ENCODE data around the gene TP53INP2. TPM values are rescaled to one million over a fixed set of nuclear protein-coding genes. Genes with fewer than 3 reads are reported as not detected.

The TP53INP2 gene
- total RNA-seq, 1 experiment from 2014 or later = 29.7 TPM

DNA sequence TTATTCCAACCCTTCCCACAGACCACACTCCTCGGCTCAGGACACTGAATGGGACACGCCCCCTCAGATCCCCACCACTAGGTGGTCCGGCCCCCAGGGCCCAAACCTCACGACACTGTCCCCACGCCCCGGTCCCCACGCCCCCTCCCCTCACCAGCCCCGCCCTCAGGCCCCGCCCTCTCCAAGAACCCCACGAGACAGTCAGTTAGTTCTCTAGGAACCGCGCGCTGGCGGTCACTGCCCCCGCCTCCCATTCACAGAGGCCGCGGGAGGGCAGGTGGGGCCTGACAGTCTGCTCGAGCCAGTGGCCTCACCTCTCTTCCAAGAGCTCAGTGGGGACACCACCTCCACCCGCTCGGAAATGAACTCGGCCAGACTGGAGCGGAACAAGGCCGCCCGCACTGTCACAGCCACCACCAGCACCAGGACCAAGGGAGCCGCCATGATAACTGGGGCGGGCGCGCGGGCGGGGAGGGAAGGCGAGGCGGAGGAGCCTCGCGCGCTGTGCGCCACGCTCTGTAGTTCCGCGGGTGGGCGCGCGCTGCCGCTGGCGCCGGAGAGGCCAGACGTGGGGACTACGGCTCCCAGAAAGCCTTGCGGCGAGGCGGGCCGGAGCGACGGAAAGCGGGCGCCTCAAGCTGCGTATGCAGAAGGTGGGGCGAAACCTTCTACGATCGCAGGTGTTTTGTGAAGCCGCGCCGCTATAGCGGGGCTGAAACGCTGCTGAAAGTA, 27.3 kb upstream of the TP53INP2 start, which contains the start of gene PIGU:
PIGU (minus strand) TSS at position 451 of the 732 bp plus-strand sequence; CDS start at position 444, 7 bp downstream.
- Mint-ChIP-seq H3K27ac (ENCODE audit: unreplicated experiment) (peak within 1 kb of the TSS; percentile 92), H3K4me3 (ENCODE audit: unreplicated experiment) (peak within 1 kb of the TSS; percentile 86), H3K9me3 (ENCODE audit: unreplicated experiment) (no peaks in the 10 kb centered on the region), H3K27me3 (ENCODE audit: insufficient read depth, unreplicated experiment) (no peaks in the 10 kb centered on the region), H3K36me3 (ENCODE audit: insufficient read depth, unreplicated experiment) (peaks cover 7% of the 10 kb centered on the region), H3K4me1 (ENCODE audit: low read depth, unreplicated experiment) (peaks cover 26% of the 10 kb centered on the region)
- H3K4me3 ChIP-seq (ENCODE audit: low read depth, low read length) = peak within 1 kb of the TSS; percentile 88
- TF ChIP-seq CTCF (IDR thresholded peaks at IDR 0.05; ENCODE audit: insufficient read depth in 1 of 2, low read depth in 1 of 2, low read length in 1 of 2, severe bottlenecking in 1 of 2, unreplicated experiment in 1 of 2) = peak; percentile 32 to 49
- intact Hi-C loops (cut with micrococcal nuclease; ENCODE audit: unreplicated experiment) = loop anchor here (1.0 kb wide), 2 partner anchors 27 to 32 kb away; partner anchors contain the start of gene TP53INP2
- ChIA-PET CTCF (interaction anchor here (0.6 to 1.4 kb wide), 9 partner anchors 11 to 420 kb away, joined by 3 to 6 read pairs (median 4); no protein-coding TSS in a partner anchor), POLR2A (interaction anchor here (0.5 to 3.0 kb wide), 11 partner anchors 13 to 415 kb away, joined by 3 to 40 read pairs (median 5); partner anchors contain the start of genes DYNLRB1, ITCH and TP53INP2)
- DNase-seq = peak; percentile 99 to 100
- H3K27me3 ChIP-seq (replicated peaks; ENCODE audit: control insufficient read depth, insufficient read depth, low read length) = no peaks in the 10 kb centered on the region
- no TSS peak for BruUV-seq (replicated peaks)
- H3K9me3 ChIP-seq = no peaks in the 10 kb centered on the region
- H3K36me3 ChIP-seq (ENCODE audit: control insufficient read depth, insufficient read depth, low read length) = no peaks in the 10 kb centered on the region
- peaks cover 11% of the 10 kb centered on the region for H3K4me1 ChIP-seq

DNA sequence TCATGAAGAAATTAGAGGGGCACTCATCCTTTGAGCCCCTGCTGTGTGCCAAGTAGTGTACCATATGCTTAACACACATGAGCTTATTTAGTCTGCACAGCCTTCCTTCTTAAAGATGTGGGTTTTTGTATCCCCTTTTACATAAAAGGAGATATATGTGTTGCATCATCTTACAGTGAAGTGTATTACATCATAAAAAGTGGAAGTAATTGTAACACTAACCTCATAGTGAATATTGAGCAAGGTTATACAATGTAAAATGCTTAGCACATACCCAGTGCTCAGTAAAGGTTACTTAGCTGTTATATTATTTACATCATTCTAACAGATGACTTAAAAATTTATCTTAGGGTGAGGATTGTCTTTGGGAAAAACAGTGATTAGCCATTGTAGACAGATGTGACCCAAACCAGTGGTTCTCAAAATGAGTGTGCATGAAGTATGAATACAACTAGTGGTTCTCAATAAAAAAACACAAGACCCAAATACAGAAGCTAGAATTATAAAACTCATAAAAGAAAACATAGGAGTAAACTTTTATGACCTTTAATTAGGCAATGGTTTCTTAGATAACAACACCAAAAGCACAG, 23.5 kb upstream of the TP53INP2 start:
- intact Hi-C loops (cut with micrococcal nuclease; ENCODE audit: unreplicated experiment) = no loop called here
- peaks cover 6% of the 10 kb centered on the region for H3K4me1 ChIP-seq
- peaks cover 18% of the 10 kb centered on the region for H3K4me1 Mint-ChIP-seq (ENCODE audit: low read depth, unreplicated experiment)
- no peaks in the 10 kb centered on the region for H3K27me3 ChIP-seq (replicated peaks; ENCODE audit: control insufficient read depth, insufficient read depth, low read length)
- H3K36me3 Mint-ChIP-seq (ENCODE audit: insufficient read depth, unreplicated experiment) = peaks cover 7% of the 10 kb centered on the region
- ChIA-PET POLR2A (interaction anchor here (2.1 kb wide), 1 partner anchor 23 kb away, joined by 4 read pairs; no protein-coding TSS in a partner anchor), CTCF (interaction anchor here (0.7 to 1.9 kb wide), 3 partner anchors 89 to 158 kb away, joined by 3 to 4 read pairs (median 3); no protein-coding TSS in a partner anchor)
- H3K27me3 Mint-ChIP-seq (ENCODE audit: insufficient read depth, unreplicated experiment) = no peaks in the 10 kb centered on the region
- no peak overlapping the region for H3K4me3 ChIP-seq (ENCODE audit: low read depth, low read length)
- no peak overlapping the region for H3K4me3 Mint-ChIP-seq (ENCODE audit: unreplicated experiment)
- H3K9me3 Mint-ChIP-seq (ENCODE audit: unreplicated experiment) = no peaks in the 10 kb centered on the region
- H3K36me3 ChIP-seq (ENCODE audit: control insufficient read depth, insufficient read depth, low read length) = no peaks in the 10 kb centered on the region
- TF ChIP-seq CTCF (IDR thresholded peaks at IDR 0.05; ENCODE audit: insufficient read depth in 1 of 2, low read depth in 1 of 2, low read length in 1 of 2, severe bottlenecking in 1 of 2, unreplicated experiment in 1 of 2) = no peak
- BruUV-seq (replicated peaks) = no TSS peak
- no peak for DNase-seq
- no peak overlapping the region for H3K27ac Mint-ChIP-seq (ENCODE audit: unreplicated experiment)
- H3K9me3 ChIP-seq = no peaks in the 10 kb centered on the region; the same call in 1 of the 2 replicates

DNA sequence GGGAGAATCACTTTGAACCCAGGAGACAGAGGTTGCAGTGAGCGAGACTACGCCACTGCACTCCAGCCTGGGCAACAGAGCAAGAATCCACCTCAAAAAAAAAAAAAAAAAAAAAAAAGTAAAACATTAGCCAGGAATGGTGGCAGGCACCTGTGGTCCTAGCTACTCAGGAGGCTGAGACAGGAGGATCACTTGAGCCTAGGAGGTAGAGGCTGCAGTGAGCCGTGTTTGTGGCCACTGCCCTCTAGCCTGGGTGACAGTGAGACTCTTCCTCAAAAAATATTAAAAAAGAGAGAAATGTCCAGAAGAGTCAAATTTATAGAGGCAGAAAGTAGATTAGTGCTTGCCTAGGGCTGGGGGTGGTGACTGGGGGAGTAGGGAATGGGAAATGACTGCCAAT, 20.5 kb upstream of the TP53INP2 start:
- no peaks in the 10 kb centered on the region for H3K27me3 ChIP-seq (replicated peaks; ENCODE audit: control insufficient read depth, insufficient read depth, low read length)
- Mint-ChIP-seq H3K27me3 (ENCODE audit: insufficient read depth, unreplicated experiment) (no peaks in the 10 kb centered on the region), H3K4me3 (ENCODE audit: unreplicated experiment) (no peak overlapping the region), H3K9me3 (ENCODE audit: unreplicated experiment) (no peaks in the 10 kb centered on the region), H3K4me1 (ENCODE audit: low read depth, unreplicated experiment) (peaks cover 7% of the 10 kb centered on the region), H3K36me3 (ENCODE audit: insufficient read depth, unreplicated experiment) (no peaks in the 10 kb centered on the region), H3K27ac (ENCODE audit: unreplicated experiment) (no peak overlapping the region)
- peaks cover 6% of the 10 kb centered on the region; the same call in 1 of the 2 replicates for H3K4me1 ChIP-seq
- no peaks in the 10 kb centered on the region for H3K36me3 ChIP-seq (ENCODE audit: control insufficient read depth, insufficient read depth, low read length)
- ChIA-PET CTCF (no interaction called here), POLR2A (no interaction called here)
- no peak for DNase-seq
- no TSS peak for BruUV-seq (replicated peaks)
- intact Hi-C loops (cut with micrococcal nuclease; ENCODE audit: unreplicated experiment) = no loop called here
- no peaks in the 10 kb centered on the region; the same call in 1 of the 2 replicates for H3K9me3 ChIP-seq
- H3K4me3 ChIP-seq (ENCODE audit: low read depth, low read length) = no peak overlapping the region
- no peak for TF ChIP-seq CTCF (IDR thresholded peaks at IDR 0.05; ENCODE audit: insufficient read depth in 1 of 2, low read depth in 1 of 2, low read length in 1 of 2, severe bottlenecking in 1 of 2, unreplicated experiment in 1 of 2)

All from Caco-2 (cell line).